GM12878 (cell line): ENCODE data around the gene RFXANK. TPM values are rescaled to one million over a fixed set of nuclear protein-coding genes. Genes with fewer than 3 reads are reported as not detected.
A peak's percentile ranks its signal among the peaks of the same experiment; 100 is the strongest.

Experiments used
- ATAC-seq: fragments of 200-7000 bp; cut with Tn5 transposase; 3 replicates; pipeline ENCODE4 v1.9.1; 2020; ENCODE audit warnings: mild to moderate bottlenecking, moderate library complexity
- BruUV-seq: library from RNA; stranded (reverse); fragments of 400-500 nt; replicated peaks from 2 replicates; lab custom pipeline; 2021; lab: Mats Ljungman, UMichigan
- CTCF ChIA-PET: fragments of 300-600 bp; sonication (Branson Sonifier 250); formaldehyde crosslinking; extraction: SDS; loops from one replicate; lab custom pipeline; 2021; ENCODE audit warnings: inconsistent platforms; lab: Yijun Ruan, JAX
- POLR2A ChIA-PET: fragments of 350-600 bp; formaldehyde crosslinking; extraction: SDS; loops from one replicate; lab custom pipeline; 2021; ENCODE audit warnings: inconsistent platforms; lab: Charles Lee
- RAD21 ChIA-PET: fragments of 300-600 bp; sonication (Branson Sonifier 250); formaldehyde crosslinking; loops from one replicate; lab custom pipeline; 2023; ENCODE audit warnings: antibody characterized with exemption; ENCODE audit not compliant: unreplicated experiment; lab: Charles Lee
- SMC1A ChIA-PET: fragments of 300-600 bp; sonication (Branson Sonifier 250); formaldehyde crosslinking; loops from one replicate; lab custom pipeline; 2023; ENCODE audit not compliant: unreplicated experiment, uncharacterized antibody; lab: Charles Lee
- DNase-seq: peaks from one replicate; pipeline ENCODE4 v3.0.0-alpha.2; 2011; ENCODE audit warnings: low read depth, low spot score
- FAIRE-seq: peaks from 3 replicates; lab custom pipeline; 2011; peaks lifted over from hg19 to GRCh38; lab: Jason Lieb, UNC
- H2AFZ ChIP-seq: 2 replicates; pipeline ENCODE4 v1.6.0; 2011; ENCODE audit warnings: low read depth, low read length, control low read depth; ENCODE audit not compliant: control insufficient read depth
- H3K27ac ChIP-seq: 2 replicates; pipeline ENCODE4 v1.5.1; 2011; ENCODE audit warnings: control low read depth; ENCODE audit not compliant: control insufficient read depth, insufficient read depth
- H3K27me3 ChIP-seq, 2 experiments: replicated peaks in 1 of 2; 2 replicates each; pipeline versions ENCODE4 v1.6.0 to v1.6.1; 2011; ENCODE audit warnings: low read length in 1 of 2; ENCODE audit not compliant: control insufficient read depth in 2 of 2, insufficient read depth in 2 of 2
- H3K36me3 ChIP-seq, 2 experiments: 2 replicates each; pipeline ENCODE4 v1.5.1; 2011; ENCODE audit warnings: low read length in 1 of 2; ENCODE audit not compliant: control insufficient read depth in 2 of 2, insufficient read depth in 2 of 2
- H3K4me1 ChIP-seq: 2 replicates; pipeline ENCODE4 v1.6.1; 2011; ENCODE audit warnings: mild to moderate bottlenecking, low read length, moderate library complexity, mixed read lengths; ENCODE audit not compliant: control insufficient read depth, insufficient read depth
- H3K4me2 ChIP-seq: 2 replicates; pipeline ENCODE4 v1.6.0; 2011; ENCODE audit warnings: control low read depth; ENCODE audit not compliant: control insufficient read depth, insufficient read depth
- H3K4me3 ChIP-seq: fragments of 200-600 bp; sonication (generic); 2 replicates; pipeline ENCODE4 v1.5.1; 2016
- H3K79me2 ChIP-seq: 2 replicates; pipeline ENCODE4 v1.6.0; 2011; ENCODE audit warnings: low read length; ENCODE audit not compliant: control insufficient read depth, insufficient read depth
- H3K9ac ChIP-seq: 2 replicates; pipeline ENCODE4 v1.8.0; 2011; ENCODE audit warnings: low read length, control low read depth, mixed read lengths; ENCODE audit not compliant: control insufficient read depth, insufficient read depth
- H3K9me3 ChIP-seq: replicated peaks from 3 replicates; pipeline ENCODE4 v1.5.1; 2011; ENCODE audit warnings: mild to moderate bottlenecking, low read length; ENCODE audit not compliant: control insufficient read depth, insufficient read depth
- H4K20me1 ChIP-seq: 2 replicates; pipeline ENCODE4 v1.6.0; 2011; ENCODE audit not compliant: control insufficient read depth, insufficient read depth
- BRCA1 ChIP-seq: IDR thresholded peaks from 2 replicates; pipeline ENCODE4 v1.6.1; 2011; ENCODE audit warnings: low read depth, low read length, improper control_type of control experiment
- CEBPB ChIP-seq, 2 experiments: fragments of 150-350 bp in 1 of 2; IDR thresholded peaks; 2 replicates each; pipeline ENCODE4 v1.6.1; 2012 to 2014; ENCODE audit warnings: low read depth in 2 of 2, low read length in 2 of 2, borderline replicate concordance in 1 of 2, inconsistent platforms in 1 of 2
- CUX1 ChIP-seq: IDR thresholded peaks from 2 replicates; pipeline ENCODE4 v1.6.1; 2012; ENCODE audit warnings: improper control_type of control experiment, low read depth, low read length; ENCODE audit not compliant: insufficient replicate concordance
- HDAC6 ChIP-seq: fragments of 200-600 bp; sonication (generic); IDR thresholded peaks from one replicate; pipeline ENCODE4 v1.8.0; 2017; ENCODE audit warnings: antibody characterized with exemption; ENCODE audit not compliant: unreplicated experiment
- MTA2 ChIP-seq: fragments of 450-650 bp; IDR thresholded peaks from 2 replicates; pipeline ENCODE4 v1.6.1; 2016; ENCODE audit warnings: low read depth, mild to moderate bottlenecking, moderate library complexity
- MYB ChIP-seq: fragments of 150-350 bp; IDR thresholded peaks from 2 replicates; pipeline ENCODE4 v1.6.1; 2014; ENCODE audit warnings: mild to moderate bottlenecking, low read depth, low read length, borderline replicate concordance
- MYC ChIP-seq: IDR thresholded peaks from 2 replicates; pipeline ENCODE4 v1.6.1; 2011; ENCODE audit warnings: mild to moderate bottlenecking, low read length, moderate library complexity, inconsistent platforms; ENCODE audit not compliant: insufficient read depth, insufficient replicate concordance, insufficient read length, severe bottlenecking
- NFYA ChIP-seq: IDR thresholded peaks from 2 replicates; pipeline ENCODE4 v1.6.1; 2011; ENCODE audit warnings: low read depth, mild to moderate bottlenecking, low read length, improper control_type of control experiment, borderline replicate concordance
- REST ChIP-seq: IDR thresholded peaks from 2 replicates; pipeline ENCODE4 v1.6.1; 2012; ENCODE audit warnings: mild to moderate bottlenecking, low read depth, low read length
- SIN3A ChIP-seq: IDR thresholded peaks from 2 replicates; pipeline ENCODE4 v1.6.1; 2012; ENCODE audit warnings: low read depth, low read length, improper control_type of control experiment
- SMC3 ChIP-seq: IDR thresholded peaks from 2 replicates; pipeline ENCODE4 v1.6.1; 2011; ENCODE audit warnings: low read length, improper control_type of control experiment, borderline replicate concordance
- TAF1 ChIP-seq: IDR thresholded peaks from 2 replicates; pipeline ENCODE4 v1.6.1; 2011; ENCODE audit warnings: mild to moderate bottlenecking, low read depth, low read length, borderline replicate concordance
- TARDBP ChIP-seq: IDR thresholded peaks from 2 replicates; pipeline ENCODE4 v1.6.1; 2016; ENCODE audit warnings: borderline replicate concordance
- WRNIP1 ChIP-seq: IDR thresholded peaks from 2 replicates; pipeline ENCODE4 v1.6.1; 2011; ENCODE audit warnings: low read depth, low read length, improper control_type of control experiment, borderline replicate concordance
- YBX1 ChIP-seq: fragments of 450-650 bp; IDR thresholded peaks from 2 replicates; pipeline ENCODE4 v1.6.1; 2016; ENCODE audit warnings: antibody characterized with exemption
- ZNF274 ChIP-seq: IDR thresholded peaks from one replicate; pipeline ENCODE4 v1.8.0; 2011; ENCODE audit not compliant: insufficient read length, insufficient read depth
- WGBS: methylation state at CpG from one replicate; pipeline ENCODE4 v1.1.6; 2016; ENCODE audit warnings: low lambda C conversion rate; ENCODE audit not compliant: insufficient replicate concordance, insufficient coverage; ENCODE audit errors: missing lambda C conversion rate; 5-methylcytosine and 5-hydroxymethylcytosine counted together
- in situ Hi-C: fragments of 300-500 bp; cut with MboI; formaldehyde crosslinking; loops from 9 replicates; pipeline ENCODE4 v1.14.3; 2018; ENCODE audit warnings: mixed read lengths
- intact Hi-C: fragments of 100-400 bp; cut with micrococcal nuclease; formaldehyde crosslinking; loops from one replicate; pipeline ENCODE4 v1.14.2; 2022; ENCODE audit not compliant: unreplicated experiment
- polyA plus RNA-seq, 11 experiments: library from polyadenylated mRNA; depleted of rRNA in 4 of 11; unstranded in 6 of 11; stranded (reverse) in 5 of 11; fragments of >200 nt; fragmentation: Nextera tagmentation in 4 of 11; fragmentation: Illumina TruSeq in 1 of 11; extraction: Ambion mirVana in 4 of 11; extraction: Trizol in 1 of 11; gene quantifications; 1 replicate in 1 of 11; 2 replicates in 10 of 11; pipeline versions ENCODE4 v1.2.1 to v1.2.3, GENCODE V29; 2011 to 2016; ENCODE audit warnings: inconsistent platforms in 2 of 11, missing spikeins in 2 of 11, low read depth in 1 of 11
- total RNA-seq, 4 experiments: library from RNA; depleted of rRNA in 3 of 4; stranded (reverse); fragments of >200 nt in 3 of 4; fragmentation: Illumina TruSeq in 1 of 4; extraction: Trizol in 1 of 4; gene quantifications; 2 replicates each; pipeline versions ENCODE4 v1.2.1 to v1.2.3, GENCODE V29; 2013 to 2021

The RFXANK gene
- total and polyA plus RNA-seq, 10 of the 15 experiments (the other 5 are each of a cell fraction or from before 2014, with no cell fraction given): 70.8 to 125 (median 95.7) TPM

- peak overlapping the region; percentile 1 for H3K27ac ChIP-seq
- peak overlapping the region; percentile 40 for H3K4me2 ChIP-seq
- 44% methylated on average over 3 of the region's 3 CpGs for WGBS
- H2AFZ ChIP-seq: no peak overlapping the region
- H4K20me1 ChIP-seq: no peaks in the 10 kb centered on the region
- in situ Hi-C loops: no loop called here
- H3K27me3 ChIP-seq: no peaks in the 10 kb centered on the region
- no peaks in the 10 kb centered on the region for H3K9me3 ChIP-seq
- peaks cover 24% of the 10 kb centered on the region for H3K4me1 ChIP-seq
- ChIA-PET SMC1A (interaction anchor here (0.9 to 4.8 kb wide), 5 partner anchors 11 to 26 kb away, joined by 3 to 83 read pairs (median 3); no protein-coding TSS in a partner anchor), POLR2A (interaction anchor here (4.0 kb wide), 1 partner anchor 10 kb away, joined by 74 read pairs; no protein-coding TSS in a partner anchor), CTCF (interaction anchor here (4.6 to 6.6 kb wide), 3 partner anchors 10 to 21 kb away, joined by 22 to 86 read pairs (median 23); no protein-coding TSS in a partner anchor), RAD21 (interaction anchor here (14.0 kb wide), 1 partner anchor 14 kb away, joined by 394 read pairs; no protein-coding TSS in a partner anchor)
- TSS peak; percentile 55 for BruUV-seq
- peaks cover 10% of the 10 kb centered on the region for H3K79me2 ChIP-seq
- no peak for ATAC-seq
- DNase-seq: no peak
- TF ChIP-seq TARDBP (no peak), CUX1 (no peak), SMC3 (no peak), MYC (no peak), REST (no peak), TAF1 (no peak), NFYA (no peak), ZNF274 (no peak), CEBPB (IDR thresholded peaks at IDR 0.05; ENCODE audit: borderline replicate concordance in 1 of 2, low read depth in 2 of 2, low read length in 2 of 2) (no peak), YBX1 (no peak), HDAC6 (no peak), BRCA1 (no peak), MYB (no peak), MTA2 (no peak), SIN3A (no peak), WRNIP1 (no peak)
- intact Hi-C loops: no loop called here
- H3K36me3 ChIP-seq: no peaks in the 10 kb centered on the region; a peak in 1 of 4 replicates
- peak overlapping the region; percentile 9; the same call in 1 of the 2 replicates for H3K4me3 ChIP-seq
- no peak for FAIRE-seq
- no peak overlapping the region for H3K9ac ChIP-seq
Measured at GRCh38 chr19:19167612-19168011, 24.4 kb upstream of the RFXANK start.
